ENCODE measurements around the gene ERI3.

ERI3 gene

GRCh38 chr1:44318097-44319088, 36.7 kb downstream of the ERI3 start:
- Histone ChIP-seq H3K9me3 (no peaks in the 10 kb centered on the region), H3K4me3 (no peak overlapping the region), H3K36me3 (replicated peaks) (peaks cover 26% of the 10 kb centered on the region), H3K27me3 (ENCODE audit: low read depth) (no peaks in the 10 kb centered on the region), H3K4me1 (peaks cover 36% of the 10 kb centered on the region)
- DNase-seq (ENCODE audit: low spot score in 2 of 2), result peak; percentile 61 to 86
- in situ Hi-C loops (cut with MboI; ENCODE audit: low sequenced_read_pairs), result no loop called here

GRCh38 chr1:44316231-44316759, 38.8 kb downstream of the ERI3 start:
- Histone ChIP-seq H3K4me1 (peaks cover 36% of the 10 kb centered on the region), H3K36me3 (replicated peaks) (peaks cover 31% of the 10 kb centered on the region), H3K4me3 (no peak overlapping the region), H3K9me3 (no peaks in the 10 kb centered on the region), H3K27me3 (ENCODE audit: low read depth) (no peaks in the 10 kb centered on the region)
- in situ Hi-C loops (cut with MboI; ENCODE audit: low sequenced_read_pairs), result no loop called here
- DNase-seq (ENCODE audit: low spot score in 2 of 2), result peak; percentile 78 to 87

GRCh38 chr1:44315521-44315920, 39.5 kb downstream of the ERI3 start:
- H3K36me3 ChIP-seq (replicated peaks), result peaks cover 32% of the 10 kb centered on the region
- no peak overlapping the region for H3K4me3 ChIP-seq
- peak; percentile 76 to 78 for DNase-seq (ENCODE audit: low spot score in 2 of 2)
- H3K9me3 ChIP-seq, result no peaks in the 10 kb centered on the region
- no peaks in the 10 kb centered on the region for H3K27me3 ChIP-seq (ENCODE audit: low read depth)
- in situ Hi-C loops (cut with MboI; ENCODE audit: low sequenced_read_pairs), result no loop called here
- H3K4me1 ChIP-seq, result peaks cover 36% of the 10 kb centered on the region

GRCh38 chr1:44314452-44314851, 40.6 kb downstream of the ERI3 start:
- Histone ChIP-seq H3K4me3 (no peak overlapping the region), H3K36me3 (replicated peaks) (peaks cover 35% of the 10 kb centered on the region), H3K27me3 (ENCODE audit: low read depth) (no peaks in the 10 kb centered on the region), H3K9me3 (no peaks in the 10 kb centered on the region), H3K4me1 (peaks cover 36% of the 10 kb centered on the region)
- peak in 1 of 2 experiments; percentile 48 for DNase-seq (ENCODE audit: low spot score in 2 of 2)
- in situ Hi-C loops (cut with MboI; ENCODE audit: low sequenced_read_pairs), result no loop called here

- in situ Hi-C loops (cut with MboI; ENCODE audit: low sequenced_read_pairs), result no loop called here
- Histone ChIP-seq H3K36me3 (replicated peaks) (peaks cover 32% of the 10 kb centered on the region), H3K4me3 (no peak overlapping the region), H3K9me3 (no peaks in the 10 kb centered on the region), H3K27me3 (ENCODE audit: low read depth) (no peaks in the 10 kb centered on the region), H3K4me1 (peaks cover 34% of the 10 kb centered on the region)
- no peak for DNase-seq (ENCODE audit: low spot score in 2 of 2)
Observed at GRCh38 chr1:44313265-44313918, 41.7 kb downstream of the ERI3 start.

GRCh38 chr1:44312399-44313196, 42.5 kb downstream of the ERI3 start:
- Histone ChIP-seq H3K27me3 (ENCODE audit: low read depth) (no peaks in the 10 kb centered on the region), H3K4me3 (no peak overlapping the region), H3K4me1 (peaks cover 28% of the 10 kb centered on the region), H3K36me3 (replicated peaks) (peaks cover 39% of the 10 kb centered on the region), H3K9me3 (no peaks in the 10 kb centered on the region)
- DNase-seq (ENCODE audit: low spot score in 2 of 2), result no peak
- in situ Hi-C loops (cut with MboI; ENCODE audit: low sequenced_read_pairs), result no loop called here

- H3K4me1 ChIP-seq, result peaks cover 4% of the 10 kb centered on the region
Observed at GRCh38 chr1:44310006-44310405, 45.1 kb downstream of the ERI3 start.

GRCh38 chr1:44305962-44306422, 49.1 kb downstream of the ERI3 start:
- H3K4me1 ChIP-seq, result no peaks in the 10 kb centered on the region
- H3K36me3 ChIP-seq (replicated peaks), result peaks cover 48% of the 10 kb centered on the region
- no peak overlapping the region for H3K4me3 ChIP-seq
- DNase-seq (ENCODE audit: low spot score in 2 of 2), result no peak
- H3K27me3 ChIP-seq (ENCODE audit: low read depth), result no peaks in the 10 kb centered on the region
- in situ Hi-C loops (cut with MboI; ENCODE audit: low sequenced_read_pairs), result no loop called here
- H3K9me3 ChIP-seq, result no peaks in the 10 kb centered on the region

More at GRCh38 chr1:44310006-44310405, 45.1 kb downstream of the ERI3 start:
- Histone ChIP-seq H3K4me3 (no peak overlapping the region), H3K27me3 (ENCODE audit: low read depth) (no peaks in the 10 kb centered on the region), H3K36me3 (replicated peaks) (peaks cover 41% of the 10 kb centered on the region), H3K9me3 (no peaks in the 10 kb centered on the region)
- in situ Hi-C loops (cut with MboI; ENCODE audit: low sequenced_read_pairs), result no loop called here
- no peak for DNase-seq (ENCODE audit: low spot score in 2 of 2)

GRCh38 chr1:44303532-44303931, 51.5 kb downstream of the ERI3 start:
- Histone ChIP-seq H3K36me3 (replicated peaks) (peaks cover 37% of the 10 kb centered on the region), H3K27me3 (ENCODE audit: low read depth) (no peaks in the 10 kb centered on the region), H3K9me3 (no peaks in the 10 kb centered on the region), H3K4me3 (no peak overlapping the region), H3K4me1 (no peaks in the 10 kb centered on the region)
- DNase-seq (ENCODE audit: low spot score in 2 of 2), result no peak
- in situ Hi-C loops (cut with MboI; ENCODE audit: low sequenced_read_pairs), result no loop called here

GRCh38 chr1:44302541-44302940, 52.5 kb downstream of the ERI3 start:
- Histone ChIP-seq H3K36me3 (replicated peaks) (peaks cover 32% of the 10 kb centered on the region), H3K4me1 (no peaks in the 10 kb centered on the region)
- in situ Hi-C loops (cut with MboI; ENCODE audit: low sequenced_read_pairs), result no loop called here

GRCh38 chr1:44301442-44301841, 53.6 kb downstream of the ERI3 start:
- H3K4me3 ChIP-seq, result no peak overlapping the region
- DNase-seq (ENCODE audit: low spot score in 2 of 2), result no peak
- in situ Hi-C loops (cut with MboI; ENCODE audit: low sequenced_read_pairs), result no loop called here
- no peaks in the 10 kb centered on the region for H3K4me1 ChIP-seq
- no peaks in the 10 kb centered on the region for H3K9me3 ChIP-seq
- no peaks in the 10 kb centered on the region for H3K27me3 ChIP-seq (ENCODE audit: low read depth)
- H3K36me3 ChIP-seq (replicated peaks), result peaks cover 27% of the 10 kb centered on the region

More at GRCh38 chr1:44302541-44302940, 52.5 kb downstream of the ERI3 start:
- Histone ChIP-seq H3K4me3 (no peak overlapping the region), H3K9me3 (no peaks in the 10 kb centered on the region), H3K27me3 (ENCODE audit: low read depth) (no peaks in the 10 kb centered on the region)
- DNase-seq (ENCODE audit: low spot score in 2 of 2), result no peak

GRCh38 chr1:44300852-44301251, 54.2 kb downstream of the ERI3 start:
- H3K4me1 ChIP-seq, result no peaks in the 10 kb centered on the region
- DNase-seq (ENCODE audit: low spot score in 2 of 2), result no peak

GRCh38 chr1:44297695-44298400, 57.2 kb downstream of the ERI3 start:
- no peaks in the 10 kb centered on the region for H3K4me1 ChIP-seq
- in situ Hi-C loops (cut with MboI; ENCODE audit: low sequenced_read_pairs), result no loop called here
- H3K4me3 ChIP-seq, result no peak overlapping the region
- no peak for DNase-seq (ENCODE audit: low spot score in 2 of 2)
- no peaks in the 10 kb centered on the region for H3K27me3 ChIP-seq (ENCODE audit: low read depth)
- no peaks in the 10 kb centered on the region; the same call in 1 of the 2 replicates for H3K9me3 ChIP-seq
- H3K36me3 ChIP-seq (replicated peaks), result peaks cover 26% of the 10 kb centered on the region

More at GRCh38 chr1:44300852-44301251, 54.2 kb downstream of the ERI3 start:
- Histone ChIP-seq H3K9me3 (no peaks in the 10 kb centered on the region; the same call in 1 of the 2 replicates), H3K27me3 (ENCODE audit: low read depth) (no peaks in the 10 kb centered on the region), H3K36me3 (replicated peaks) (peaks cover 26% of the 10 kb centered on the region), H3K4me3 (no peak overlapping the region)
- in situ Hi-C loops (cut with MboI; ENCODE audit: low sequenced_read_pairs), result no loop called here
